Right kidney (tissue), 1 donor: Measurements from ENCODE around the gene SURF2.
"Not testable (repeated sequence)": the region's sequence is repeated elsewhere in the genome, so short reads cannot be mapped to it uniquely, and the experiment has no call there.

Experiments used
- DNase-seq: peaks from one replicate; pipeline ENCODE4 v3.0.0-alpha.2; 2016

Gene SURF2

GRCh38 chr9:133334888-133335287, 21.5 kb upstream of the SURF2 start:
- not testable (repeated sequence) for DNase-seq

GRCh38 chr9:133335924-133336811, 20.2 kb upstream of the SURF2 start, which contains the start of gene SURF6:
Gene SURF6, minus strand, starts transcription at chr9:133336188. Its CDS starts 56 bp downstream, at chr9:133336132.
- peak; percentile 83 for DNase-seq

- no peak for DNase-seq
Observed at GRCh38 chr9:133339641-133340040, 16.7 kb upstream of the SURF2 start.

GRCh38 chr9:133340256-133340655, 16.1 kb upstream of the SURF2 start:
- DNase-seq: no peak

GRCh38 chr9:133340916-133341315, 15.4 kb upstream of the SURF2 start:
- no peak for DNase-seq

GRCh38 chr9:133341369-133342068, 14.8 kb upstream of the SURF2 start:
- no peak for DNase-seq

- DNase-seq: no peak
Observed at GRCh38 chr9:133342069-133342406, 14.3 kb upstream of the SURF2 start.

- DNase-seq: no peak
Observed at GRCh38 chr9:133342570-133342969, 13.8 kb upstream of the SURF2 start.

GRCh38 chr9:133344071-133344470, 12.3 kb upstream of the SURF2 start:
- no peak for DNase-seq

- DNase-seq: no peak
Observed at GRCh38 chr9:133344979-133345378, 11.4 kb upstream of the SURF2 start.

- no peak for DNase-seq
Observed at GRCh38 chr9:133345596-133345995, 10.8 kb upstream of the SURF2 start.

- no peak for DNase-seq
Observed at GRCh38 chr9:133346021-133346785, 10.1 kb upstream of the SURF2 start.

GRCh38 chr9:133347515-133347984, 8.8 kb upstream of the SURF2 start:
- peak; percentile 79 for DNase-seq

- peak; percentile 92 for DNase-seq
Observed at GRCh38 chr9:133347985-133348717, 8.2 kb upstream of the SURF2 start, which contains the start of the genes MED22 and RPL7A. Gene MED22, minus strand, starts transcription at chr9:133348131. Its CDS starts 1,469 bp downstream, at chr9:133346662. Gene RPL7A, plus strand, starts transcription at chr9:133348218. Its CDS starts 26 bp downstream, at chr9:133348244.

GRCh38 chr9:133348718-133349573, 7.4 kb upstream of the SURF2 start:
- DNase-seq: no peak

- DNase-seq: no peak
Observed at GRCh38 chr9:133349965-133350616, 6.3 kb upstream of the SURF2 start.

- DNase-seq: no peak
Observed at GRCh38 chr9:133351526-133351907, 4.8 kb upstream of the SURF2 start.

GRCh38 chr9:133351908-133352634, 4.3 kb upstream of the SURF2 start:
- no peak for DNase-seq

- DNase-seq: no peak
Observed at GRCh38 chr9:133352635-133353340, 3.6 kb upstream of the SURF2 start.
